Heart left ventricle (tissue), 16 donors: ENCODE results near the gene HDGFL2. TPM values are rescaled to one million over a fixed set of nuclear protein-coding genes. Genes with fewer than 3 reads are reported as not detected.

ENCODE experiments used
- ATAC-seq, 4 donors: fragments of 200-7000 bp; cut with Tn5 transposase; one replicate each; pipeline ENCODE4 v1.9.1; 2020 to 2022; ENCODE audit warnings: moderate library complexity in 4 of 4, mild to moderate bottlenecking in 3 of 4, moderate number of reproducible peaks in 1 of 4
- DNase-seq, 5 donors: peaks; one replicate each; pipeline ENCODE4 v3.0.0-alpha.2; 2020
- H3K27ac ChIP-seq, 12 donors: fragments of 200-600 bp; sonication (generic) in 4 of 12; one replicate each; pipeline versions ENCODE4 v1.5.0 to v1.8.0; 2016 to 2022; ENCODE audit warnings: mild to moderate bottlenecking in 2 of 12
- H3K27me3 ChIP-seq, 9 donors: fragments of 200-600 bp; sonication (generic) in 2 of 9; one replicate each; pipeline versions ENCODE4 v1.5.1 to v1.8.0; 2016 to 2022; ENCODE audit warnings: mild to moderate bottlenecking in 3 of 9
- H3K36me3 ChIP-seq, 9 donors: fragments of 200-600 bp; sonication (generic) in 2 of 9; one replicate each; pipeline versions ENCODE4 v1.5.0 to v1.8.0; 2018 to 2022; ENCODE audit warnings: mild to moderate bottlenecking in 2 of 9
- H3K4me1 ChIP-seq, 12 donors: fragments of 200-600 bp; sonication (generic) in 4 of 12; one replicate each; pipeline versions ENCODE4 v1.5.0 to v1.8.0; 2016 to 2022; ENCODE audit warnings: mild to moderate bottlenecking in 3 of 12
- H3K4me3 ChIP-seq, 12 donors: fragments of 200-600 bp; sonication (generic) in 4 of 12; one replicate each; pipeline versions ENCODE4 v1.5.0 to v1.8.0; 2017 to 2022; ENCODE audit warnings: mild to moderate bottlenecking in 9 of 12, moderate library complexity in 4 of 12
- H3K9me3 ChIP-seq, 12 donors: fragments of 200-600 bp; sonication (generic) in 4 of 12; one replicate each; pipeline versions ENCODE4 v1.5.0 to v1.8.0; 2016 to 2022; ENCODE audit warnings: mild to moderate bottlenecking in 1 of 12
- POLR2A ChIP-seq, 2 donors: fragments of 450-650 bp; IDR thresholded peaks; one replicate each; pipeline ENCODE4 v1.6.1; 2017; ENCODE audit warnings: antibody characterized with exemption in 2 of 2, mild to moderate bottlenecking in 2 of 2, moderate library complexity in 2 of 2
- WGBS, 4 donors: extraction: QIAGEN DNeasy Blood & Tissue Kit in 2 of 4; methylation state at CpG; one replicate each; pipeline versions ENCODE4 v1.1.5 to v1.1.7; 2013 to 2018; 5-methylcytosine and 5-hydroxymethylcytosine counted together
- intact Hi-C, 10 donors: fragments of 100-400 bp; cut with DNase I; formaldehyde crosslinking; loops; one replicate each; pipeline versions ENCODE4 v1.11.1 to v1.14.2; 2022
- polyA plus RNA-seq, 2 donors: library from polyadenylated mRNA; stranded (reverse); fragments of 200-250 nt; gene quantifications; one replicate each; pipeline ENCODE4 v1.2.3, GENCODE V29; 2013
- total RNA-seq, 9 donors: library from RNA; depleted of rRNA in 2 of 9; stranded (reverse); fragments of >200 nt in 2 of 9; fragmentation: NEBNext Ultra II Directional in 3 of 9; extraction: Animal tissue kit (Norgen Biotek cat#: 25700) in 3 of 9; gene quantifications; one replicate each; pipeline versions ENCODE4 v1.1.0 to v1.2.4, GENCODE V29; 2016 to 2023
- TF ChIP-seq, protein P1 (sequence below), 12 donors: fragments of 200-600 bp; sonication (generic) in 4 of 12; IDR thresholded peaks; one replicate each; pipeline versions ENCODE4 v1.5.0 to v1.8.0; 2018 to 2022; ENCODE audit warnings: antibody characterized with exemption in 12 of 12, mild to moderate bottlenecking in 5 of 12
- donor health status: ischemic (EF 13 %, LVEDD 7.1; RV severe dilation, severe dysfunction).
- donor health status: healthy with polysubstance abuse.
- donor health status: DM: no; HTN: yes; CAD: no.
- donor health status: DM: no; HTN: no; CAD: no.
- donor health status: ischemic (EF 25% LVEDD 6.9; RV normal size, moderate dysfunction).
- donor health status: ischemic (EF 25% LVEDD 5.7; RV mildly dilated, moderate dysfunction).
- donor health status: healthy.
- donor health status: DM: yes; HTN: yes; CAD: no.
- donor health status: ischemic (EF 35%, LVEDD 5.7; RV mildly dilated, moderate dysfunction).
- donor health status: nonischemic (EF 11% LVEDD 7.7; RV severe dilation, severe dysfunction).
- donor health status: DM: yes; HTN: yes; CAD: no.
- donor health status: PGD.
- donor health status: ischemic (EF 29% LVEDD 5.4; RV normal size, mild dysfunction).
- donor health status: nonischemic (EF 23%, LVEDD 6.1; RV moderate dilation, normal function).

HDGFL2 gene
- total and polyA plus RNA-seq, 11 donors = 20.8 to 235 (median 30.7) TPM

DNA sequence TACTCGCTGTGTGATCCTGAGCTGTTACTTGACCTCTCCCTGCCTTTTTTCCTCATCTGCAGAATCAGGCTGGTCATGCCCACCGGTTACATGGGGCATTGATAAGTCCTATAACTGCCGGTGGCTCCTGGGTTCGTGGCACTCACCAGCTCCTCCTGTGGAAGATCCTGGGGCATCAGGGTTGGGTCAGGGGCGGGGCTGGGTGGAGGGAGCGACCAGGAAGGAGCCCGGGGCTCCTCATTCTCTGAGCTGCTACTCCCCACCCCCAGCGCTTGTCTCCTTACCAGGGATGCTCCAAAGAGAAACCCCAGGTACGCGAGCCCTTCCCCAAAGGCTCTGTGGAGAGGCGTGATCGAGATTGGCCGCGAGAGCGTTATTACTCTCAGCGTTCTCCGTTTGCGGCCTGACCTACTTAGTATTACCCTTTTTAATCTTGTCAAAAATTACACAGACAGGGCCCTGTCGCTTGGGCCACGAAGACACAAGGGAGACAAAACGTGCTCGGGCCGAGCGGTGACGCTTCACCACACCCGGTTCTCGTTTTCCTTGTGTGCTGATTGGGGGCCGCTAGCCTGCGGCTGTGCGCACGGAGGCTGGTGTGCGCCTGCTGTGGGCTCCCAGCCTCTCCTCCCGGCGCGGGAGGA, 10.7 kb downstream of the HDGFL2 start:
- ATAC-seq = no peak
- Histone ChIP-seq H3K36me3 (peaks cover 0 to 65% (median 37%) of the 10 kb centered on the region in 9 donors), H3K27me3 (no peaks in the 10 kb centered on the region), H3K9me3 (no peaks in the 10 kb centered on the region), H3K4me3 (no peak overlapping the region), H3K27ac (no peak overlapping the region), H3K4me1 (no peaks in the 10 kb centered on the region)
- TF ChIP-seq POLR2A (IDR thresholded peaks at IDR 0.05) = no peak
- TF ChIP-seq, protein P1, sequence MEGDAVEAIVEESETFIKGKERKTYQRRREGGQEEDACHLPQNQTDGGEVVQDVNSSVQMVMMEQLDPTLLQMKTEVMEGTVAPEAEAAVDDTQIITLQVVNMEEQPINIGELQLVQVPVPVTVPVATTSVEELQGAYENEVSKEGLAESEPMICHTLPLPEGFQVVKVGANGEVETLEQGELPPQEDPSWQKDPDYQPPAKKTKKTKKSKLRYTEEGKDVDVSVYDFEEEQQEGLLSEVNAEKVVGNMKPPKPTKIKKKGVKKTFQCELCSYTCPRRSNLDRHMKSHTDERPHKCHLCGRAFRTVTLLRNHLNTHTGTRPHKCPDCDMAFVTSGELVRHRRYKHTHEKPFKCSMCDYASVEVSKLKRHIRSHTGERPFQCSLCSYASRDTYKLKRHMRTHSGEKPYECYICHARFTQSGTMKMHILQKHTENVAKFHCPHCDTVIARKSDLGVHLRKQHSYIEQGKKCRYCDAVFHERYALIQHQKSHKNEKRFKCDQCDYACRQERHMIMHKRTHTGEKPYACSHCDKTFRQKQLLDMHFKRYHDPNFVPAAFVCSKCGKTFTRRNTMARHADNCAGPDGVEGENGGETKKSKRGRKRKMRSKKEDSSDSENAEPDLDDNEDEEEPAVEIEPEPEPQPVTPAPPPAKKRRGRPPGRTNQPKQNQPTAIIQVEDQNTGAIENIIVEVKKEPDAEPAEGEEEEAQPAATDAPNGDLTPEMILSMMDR (IDR thresholded peaks at IDR 0.05) = no peak
- intact Hi-C loops = no loop called here
- DNase-seq = no peak
- 91 to 94% (median 92%) methylated on average over 35 of the region's 35 CpGs for WGBS, 4 donors

DNA sequence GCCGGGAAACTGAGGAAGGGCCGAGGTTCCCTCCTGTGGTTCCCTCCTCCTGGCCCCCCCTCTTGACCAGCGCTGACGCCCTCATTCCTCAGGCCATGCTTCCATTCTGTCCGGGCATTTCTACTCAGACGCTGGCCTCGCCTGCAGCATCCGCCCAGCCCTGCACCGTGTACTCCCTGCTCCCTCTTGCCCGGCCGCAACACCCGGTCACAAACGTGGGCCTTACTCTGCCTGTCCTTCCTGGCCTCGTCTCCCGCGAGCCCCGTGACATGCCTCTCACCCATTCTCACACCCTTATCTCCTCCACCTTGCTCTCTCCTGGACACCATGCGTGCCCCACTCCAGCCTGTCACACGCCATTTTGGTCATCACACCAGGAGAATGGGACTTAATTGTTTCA, 11.3 kb downstream of the HDGFL2 start:
- DNase-seq (no peak), ATAC-seq (peak in 1 of 4 donors; percentile 24)
- TF ChIP-seq, protein P1 (IDR thresholded peaks at IDR 0.05) = no peak
- TF ChIP-seq POLR2A (IDR thresholded peaks at IDR 0.05) = no peak
- Histone ChIP-seq H3K4me3 (no peak overlapping the region), H3K27me3 (no peaks in the 10 kb centered on the region), H3K4me1 (no peaks in the 10 kb centered on the region), H3K9me3 (no peaks in the 10 kb centered on the region), H3K27ac (no peak overlapping the region), H3K36me3 (peaks cover 0 to 64% (median 34%) of the 10 kb centered on the region in 9 donors)
- intact Hi-C loops = no loop called here
- 86 to 88% (median 87%) methylated on average over 19 of the region's 19 CpGs for WGBS, 4 donors

DNA sequence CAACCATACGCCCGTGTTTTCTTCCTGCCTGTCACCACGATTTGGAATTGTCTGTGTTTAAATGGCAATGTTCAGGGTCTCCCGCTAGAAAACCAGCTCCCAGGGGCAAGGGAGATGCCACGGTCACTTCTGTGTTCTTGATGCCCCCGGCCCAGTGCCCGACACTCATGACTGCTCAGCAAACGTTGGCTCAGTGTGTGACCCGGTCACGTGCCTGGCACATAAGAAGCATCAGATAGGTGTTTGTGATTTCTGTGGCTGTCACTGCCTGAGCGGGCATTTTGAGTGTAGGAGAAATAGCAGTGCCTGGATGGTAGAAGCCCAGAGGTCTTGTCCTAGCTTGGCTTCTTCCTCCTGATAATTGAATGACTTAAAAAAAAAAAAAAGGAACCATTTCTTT, 15.5 kb downstream of the HDGFL2 start:
- Histone ChIP-seq H3K36me3 (peaks cover 0 to 71% (median 46%) of the 10 kb centered on the region in 9 donors), H3K9me3 (no peaks in the 10 kb centered on the region), H3K27me3 (no peaks in the 10 kb centered on the region), H3K4me3 (no peak overlapping the region), H3K27ac (no peak overlapping the region), H3K4me1 (no peaks in the 10 kb centered on the region)
- intact Hi-C loops = no loop called here
- TF ChIP-seq, protein P1 (IDR thresholded peaks at IDR 0.05) = no peak
- TF ChIP-seq POLR2A (IDR thresholded peaks at IDR 0.05) = no peak
- DNase-seq = peak in 1 of 5 donors; percentile 9
- peak in 3 of 4 donors; percentile 56 to 73 (median 69) for ATAC-seq
- WGBS, 4 donors = 57 to 69% (median 64%) methylated on average over 11 of the region's 11 CpGs

DNA sequence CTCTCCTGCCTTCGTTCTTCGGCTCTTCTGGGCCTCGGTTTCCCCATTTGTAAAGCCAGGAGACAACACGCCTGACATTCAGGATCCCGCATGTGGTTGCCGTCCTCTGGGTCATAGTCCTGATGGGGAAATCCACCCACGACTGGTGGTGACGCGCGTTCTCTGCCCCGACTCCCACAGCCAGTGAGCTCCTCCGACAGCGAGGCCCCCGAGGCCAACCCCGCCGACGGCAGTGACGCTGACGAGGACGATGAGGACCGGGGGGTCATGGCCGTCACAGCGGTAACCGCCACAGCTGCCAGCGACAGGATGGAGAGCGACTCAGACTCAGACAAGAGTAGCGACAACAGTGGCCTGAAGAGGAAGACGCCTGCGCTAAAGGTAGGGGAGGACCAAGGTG, 16.4 kb downstream of the HDGFL2 start:
- ATAC-seq (no peak), DNase-seq (no peak)
- no peaks in the 10 kb centered on the region for H3K27me3 ChIP-seq
- 92 to 96% (median 94%) methylated on average over 29 of the region's 29 CpGs for WGBS, 4 donors
- H3K4me1 ChIP-seq = no peaks in the 10 kb centered on the region
- no peak overlapping the region for H3K27ac ChIP-seq
- H3K9me3 ChIP-seq = no peaks in the 10 kb centered on the region
- H3K4me3 ChIP-seq = no peak overlapping the region
- intact Hi-C loops = no loop called here
- H3K36me3 ChIP-seq = peaks cover 0 to 65% (median 41%) of the 10 kb centered on the region in 9 donors
- TF ChIP-seq POLR2A (IDR thresholded peaks at IDR 0.05) = no peak
- TF ChIP-seq, protein P1 (IDR thresholded peaks at IDR 0.05) = no peak
